Motor neuron (in vitro differentiated cells): ENCODE data around the gene PANK1. TPM values are rescaled to one million over a fixed set of nuclear protein-coding genes. Genes with fewer than 3 reads are reported as not detected.
A peak's percentile ranks its signal among the peaks of the same experiment; 100 is the strongest.

Source experiments
- ATAC-seq, 8 experiments: fragments of 200-7000 bp; cut with Tn5 transposase; replicated peaks in 6 of 8; 2 replicates each; pipeline ENCODE4 v1.8.0; 2021; ENCODE audit warnings: mild to moderate bottlenecking in 8 of 8, moderate library complexity in 8 of 8
- H3K27ac ChIP-seq, 2 donors: fragments of 250-450 bp; sonication (Bioruptor Pico); 2 replicates each; pipeline ENCODE4 v1.9.0; 2021; ENCODE audit warnings: antibody characterized with exemption in 2 of 2, mild to moderate bottlenecking in 2 of 2, moderate library complexity in 1 of 2
- H3K4me1 ChIP-seq, 2 donors: fragments of 250-450 bp; sonication (Bioruptor Pico); replicated peaks in 1 of 2; 2 replicates each; pipeline ENCODE4 v1.6.1; 2021; ENCODE audit warnings: antibody characterized with exemption in 2 of 2, mild to moderate bottlenecking in 2 of 2, moderate library complexity in 1 of 2
- H3K4me3 ChIP-seq, 5 donors: fragments of 250-450 bp; sonication (Bioruptor Pico); 2 replicates each; pipeline ENCODE4 v1.9.0; 2021; ENCODE audit warnings: antibody characterized with exemption in 5 of 5, mild to moderate bottlenecking in 5 of 5, moderate library complexity in 4 of 5
- WGBS, 10 experiments: fragments of 450-650 bp; shearing (Covaris generic); methylation state at CpG; one replicate each; pipeline ENCODE4 v1.0.0; 2022; 5-methylcytosine and 5-hydroxymethylcytosine counted together
- in situ Hi-C, 9 experiments: fragments of 400-800 bp; cut with MboI; loops; one replicate each; pipeline ENCODE4 v1.15.0; 2021; ENCODE audit warnings: low sequenced_read_pairs in 9 of 9, low pct_unique_long_range_greater_than_20kb in 2 of 9; ENCODE audit not compliant: unreplicated experiment in 9 of 9
- total RNA-seq, 8 experiments: library from RNA; unstranded; fragments of 300-600 nt; gene quantifications; 2 replicates each; pipeline versions ENCODE4 v1.2.3 to v1.2.4, GENCODE V29; 2022

Gene PANK1
- total RNA-seq, result 10 to 100 TPM in 4 of 8 experiments, 1 to 10 TPM in 4; 2.8 to 24.9 (median 9.5) TPM

GRCh38 chr10:89644967-89645741, at the start of gene PANK1:
TSS of gene PANK1 (minus strand) at chr10:89645242. CDS start at chr10:89644891, 351 bp downstream.
- in situ Hi-C loops, result no loop called here
- ATAC-seq, result peak; percentile 40 to 70 (median 63)
- Histone ChIP-seq H3K4me1 (peaks cover 8 to 9% of the 10 kb centered on the region in 2 donors), H3K4me3 (peak within 1 kb of the TSS; percentile 58 to 95 (median 85)), H3K27ac (peak within 1 kb of the TSS; percentile 84 to 91)
- 0 to 7% (median 0%) methylated on average over 1 to 15 of the region's 56 CpGs; no CpG with 5 or more reads in 2 of the 10 experiments for WGBS, 10 experiments

- ATAC-seq, result no peak
- H3K4me3 ChIP-seq, result no peak overlapping the region
- no peaks in the 10 kb centered on the region for H3K4me1 ChIP-seq
- 89 to 100% (median 97%) methylated on average over 1 to 5 of the region's 5 CpGs; no CpG with 5 or more reads in 2 of the 10 experiments for WGBS, 10 experiments
- H3K27ac ChIP-seq, result no peak overlapping the region
- in situ Hi-C loops, result no loop called here
Measured at GRCh38 chr10:89693176-89693575, 48.1 kb upstream of the PANK1 start.

GRCh38 chr10:89692416-89692815, 47.4 kb upstream of the PANK1 start:
- 42 to 100% (median 67%) methylated on average over 1 to 4 of the region's 4 CpGs for WGBS, 10 experiments
- no peak for ATAC-seq
- no peak overlapping the region for H3K27ac ChIP-seq
- no peaks in the 10 kb centered on the region for H3K4me1 ChIP-seq
- in situ Hi-C loops, result no loop called here
- H3K4me3 ChIP-seq, result no peak overlapping the region

- WGBS, 10 experiments, result 20 to 100% (median 63%) methylated on average over 1 to 2 of the region's 2 CpGs; no CpG with 5 or more reads in 1 of the 10 experiments
- no peaks in the 10 kb centered on the region for H3K4me1 ChIP-seq
- no peak overlapping the region for H3K27ac ChIP-seq
- no peak overlapping the region for H3K4me3 ChIP-seq
- in situ Hi-C loops, result no loop called here
- ATAC-seq, result no peak
Measured at GRCh38 chr10:89690027-89690426, 45.0 kb upstream of the PANK1 start.

GRCh38 chr10:89685936-89686335, 40.9 kb upstream of the PANK1 start:
- Histone ChIP-seq H3K27ac (no peak overlapping the region), H3K4me1 (no peaks in the 10 kb centered on the region), H3K4me3 (no peak overlapping the region)
- 50 to 100% (median 97%) methylated on average over 1 to 3 of the region's 4 CpGs; no CpG with 5 or more reads in 1 of the 10 experiments for WGBS, 10 experiments
- in situ Hi-C loops, result no loop called here
- no peak for ATAC-seq

GRCh38 chr10:89684604-89685003, 39.6 kb upstream of the PANK1 start:
- no peak overlapping the region for H3K27ac ChIP-seq
- H3K4me3 ChIP-seq, result no peak overlapping the region
- 80 to 100% (median 98%) methylated on average over 1 to 2 of the region's 2 CpGs; no CpG with 5 or more reads in 4 of the 10 experiments for WGBS, 10 experiments
- no peaks in the 10 kb centered on the region for H3K4me1 ChIP-seq
- in situ Hi-C loops, result no loop called here
- ATAC-seq, result peak in 1 of 8 experiments; percentile 38

GRCh38 chr10:89683883-89684282, 38.8 kb upstream of the PANK1 start:
- Histone ChIP-seq H3K4me1 (no peaks in the 10 kb centered on the region), H3K27ac (no peak overlapping the region), H3K4me3 (no peak overlapping the region)
- in situ Hi-C loops, result no loop called here
- 21 to 100% (median 76%) methylated on average over 1 to 5 of the region's 5 CpGs for WGBS, 10 experiments
- peak in 2 of 8 experiments; percentile 25 to 68 for ATAC-seq

- no peaks in the 10 kb centered on the region for H3K4me1 ChIP-seq
- no peak overlapping the region for H3K27ac ChIP-seq
- WGBS, 10 experiments, result 44 to 100% (median 76%) methylated on average over 1 to 3 of the region's 3 CpGs; no CpG with 5 or more reads in 2 of the 10 experiments
- ATAC-seq, result no peak
- no peak overlapping the region for H3K4me3 ChIP-seq
- in situ Hi-C loops, result no loop called here
Measured at GRCh38 chr10:89679986-89680385, 34.9 kb upstream of the PANK1 start.

GRCh38 chr10:89677341-89677740, 32.3 kb upstream of the PANK1 start:
- Histone ChIP-seq H3K4me3 (no peak overlapping the region), H3K4me1 (no peaks in the 10 kb centered on the region), H3K27ac (no peak overlapping the region)
- in situ Hi-C loops, result no loop called here
- ATAC-seq, result no peak

- no peaks in the 10 kb centered on the region for H3K4me1 ChIP-seq
- WGBS, 10 experiments, result 14 to 100% (median 60%) methylated on average over 1 of the region's 1 CpG; no CpG with 5 or more reads in 3 of the 10 experiments
- no peak for ATAC-seq
- H3K4me3 ChIP-seq, result no peak overlapping the region
- no peak overlapping the region for H3K27ac ChIP-seq
- in situ Hi-C loops, result no loop called here
Measured at GRCh38 chr10:89670926-89671325, 25.9 kb upstream of the PANK1 start.

GRCh38 chr10:89669985-89670384, 24.9 kb upstream of the PANK1 start:
- no peak overlapping the region for H3K27ac ChIP-seq
- in situ Hi-C loops, result no loop called here
- no peaks in the 10 kb centered on the region for H3K4me1 ChIP-seq
- no peak overlapping the region for H3K4me3 ChIP-seq
- ATAC-seq, result no peak
- 75 to 100% (median 88%) methylated on average over 1 of the region's 1 CpG; no CpG with 5 or more reads in 2 of the 10 experiments for WGBS, 10 experiments

- ATAC-seq, result no peak
Measured at GRCh38 chr10:89668386-89669071, 23.5 kb upstream of the PANK1 start.

GRCh38 chr10:89666138-89666537, 21.1 kb upstream of the PANK1 start:
- 89 to 100% methylated on average over 1 of the region's 1 CpG; no CpG with 5 or more reads in 8 of the 10 experiments for WGBS, 10 experiments
- Histone ChIP-seq H3K4me3 (no peak overlapping the region), H3K27ac (no peak overlapping the region), H3K4me1 (no peaks in the 10 kb centered on the region)
- no peak for ATAC-seq
- in situ Hi-C loops, result no loop called here

More at GRCh38 chr10:89668386-89669071, 23.5 kb upstream of the PANK1 start:
- H3K4me3 ChIP-seq, result no peak overlapping the region
- in situ Hi-C loops, result no loop called here
- 20 to 100% (median 88%) methylated on average over 1 to 3 of the region's 3 CpGs; no CpG with 5 or more reads in 2 of the 10 experiments for WGBS, 10 experiments
- H3K27ac ChIP-seq, result no peak overlapping the region
- H3K4me1 ChIP-seq, result no peaks in the 10 kb centered on the region
